Natural killer cell (primary cell): ENCODE results near the gene ITGA2. TPM values are rescaled to one million over a fixed set of nuclear protein-coding genes. Genes with fewer than 3 reads are reported as not detected.

Source experiments
- ATAC-seq, 3 donors: fragments of 150-1000 bp in 2 of 3; fragments of 200-7000 bp in 1 of 3; cut with Tn5 transposase; 1 replicate in 1 of 3; 2 replicates in 2 of 3; pipeline ENCODE4 v1.10.0; 2021; ENCODE audit warnings: mild to moderate bottlenecking in 2 of 3, moderate library complexity in 2 of 3
- DNase-seq, 2 donors: peaks; one replicate each; pipeline versions ENCODE4 v3.0.0 to v3.0.0-alpha.2; 2013 to 2021; ENCODE audit warnings: mixed read lengths in 1 of 2
- H3K27ac ChIP-seq: one replicate; pipeline ENCODE4 v1.5.1; 2013; ENCODE audit warnings: mild to moderate bottlenecking, low read length
- H3K27me3 ChIP-seq: one replicate; pipeline ENCODE4 v1.6.1; 2013; ENCODE audit warnings: low read length; ENCODE audit not compliant: control insufficient read depth, insufficient read depth
- H3K36me3 ChIP-seq: one replicate; pipeline ENCODE4 v1.6.1; 2013; ENCODE audit warnings: low read length; ENCODE audit not compliant: control insufficient read depth, insufficient read depth
- H3K4me1 ChIP-seq: one replicate; pipeline ENCODE4 v1.6.1; 2013; ENCODE audit warnings: low read length; ENCODE audit not compliant: control insufficient read depth, insufficient read depth
- H3K4me3 ChIP-seq: one replicate; pipeline ENCODE4 v1.5.1; 2013; ENCODE audit warnings: low read length
- H3K9me3 ChIP-seq: one replicate; pipeline ENCODE4 v1.6.1; 2013; ENCODE audit warnings: low read length; ENCODE audit not compliant: control insufficient read depth, insufficient read depth
- H3K27ac Mint-ChIP-seq, 2 donors: one replicate each; pipeline ENCODE4 v1.8.0; 2022; ENCODE audit warnings: mild to moderate bottlenecking in 2 of 2, mixed read lengths in 2 of 2, moderate library complexity in 1 of 2
- H3K27me3 Mint-ChIP-seq, 2 donors: one replicate each; pipeline ENCODE4 v1.8.0; 2022; ENCODE audit warnings: low read depth in 2 of 2, mixed read lengths in 2 of 2
- H3K36me3 Mint-ChIP-seq: one replicate; pipeline ENCODE4 v1.8.0; 2022; ENCODE audit warnings: mixed read lengths
- H3K4me1 Mint-ChIP-seq, 2 donors: one replicate each; pipeline ENCODE4 v1.8.0; 2022; ENCODE audit warnings: mixed read lengths in 2 of 2
- H3K4me3 Mint-ChIP-seq: one replicate; pipeline ENCODE4 v1.8.0; 2022; ENCODE audit warnings: mild to moderate bottlenecking, moderate library complexity, mixed read lengths
- H3K9me3 Mint-ChIP-seq, 2 donors: one replicate each; pipeline ENCODE4 v1.8.0; 2022; ENCODE audit warnings: mixed read lengths in 2 of 2
- WGBS: methylation state at CpG from one replicate; pipeline ENCODE4 v1.1.7; 2013; ENCODE audit warnings: missing lambda C conversion rate; ENCODE audit not compliant: insufficient coverage; 5-methylcytosine and 5-hydroxymethylcytosine counted together
- intact Hi-C: fragments of 100-400 bp; cut with micrococcal nuclease; formaldehyde crosslinking; loops from one replicate; pipeline ENCODE4 v1.14.2; 2022
- total RNA-seq, 4 donors: library from RNA; stranded (reverse); fragments of 120-200 nt in 1 of 4; gene quantifications; one replicate each; pipeline versions ENCODE4 v1.2.3 to v1.2.4, GENCODE V29; 2013 to 2022
- TF ChIP-seq, protein P1 (sequence below): fragments of 200-600 bp; IDR thresholded peaks from one replicate; pipeline ENCODE4 v1.8.0; 2022; ENCODE audit warnings: antibody characterized with exemption

Gene ITGA2
- total RNA-seq, 3 donors from 2014 or later (not counting 1 experiment from before 2014, with no cell fraction given) = 0.11 to 0.26 (median 0.20) TPM

DNA sequence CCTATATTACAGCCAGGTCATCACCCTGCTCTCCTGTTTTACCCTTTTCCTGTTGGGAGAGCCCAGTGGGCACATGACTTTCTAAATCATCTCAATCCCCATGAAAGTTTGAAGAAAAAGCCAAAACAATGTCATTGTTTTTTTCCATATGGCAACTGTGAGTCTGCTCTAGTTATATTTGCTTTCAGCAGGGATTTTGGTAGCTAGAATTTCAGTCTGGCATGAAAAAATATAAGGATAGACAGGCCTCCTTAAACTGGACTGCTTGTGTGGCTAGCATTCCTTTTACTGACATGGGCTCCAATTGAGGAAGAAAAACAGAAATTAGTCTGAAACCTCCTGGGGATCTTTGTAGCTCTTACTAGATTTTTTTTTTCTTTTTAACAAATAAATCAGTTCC is 94.8 kb downstream of the ITGA2 start:
- no peaks in the 10 kb centered on the region for H3K27me3 ChIP-seq
- H3K4me1 Mint-ChIP-seq = no peaks in the 10 kb centered on the region
- H3K4me1 ChIP-seq = no peaks in the 10 kb centered on the region
- no peaks in the 10 kb centered on the region for H3K9me3 ChIP-seq
- no peak for ATAC-seq
- H3K9me3 Mint-ChIP-seq = no peaks in the 10 kb centered on the region
- intact Hi-C loops = no loop called here
- H3K27ac Mint-ChIP-seq = no peak overlapping the region
- DNase-seq = no peak
- peaks cover 4 to 9% of the 10 kb centered on the region in 2 donors for H3K27me3 Mint-ChIP-seq
- no peaks in the 10 kb centered on the region for H3K36me3 ChIP-seq
- no peak overlapping the region for H3K4me3 ChIP-seq
- no peak overlapping the region for H3K27ac ChIP-seq
- TF ChIP-seq, protein P1, sequence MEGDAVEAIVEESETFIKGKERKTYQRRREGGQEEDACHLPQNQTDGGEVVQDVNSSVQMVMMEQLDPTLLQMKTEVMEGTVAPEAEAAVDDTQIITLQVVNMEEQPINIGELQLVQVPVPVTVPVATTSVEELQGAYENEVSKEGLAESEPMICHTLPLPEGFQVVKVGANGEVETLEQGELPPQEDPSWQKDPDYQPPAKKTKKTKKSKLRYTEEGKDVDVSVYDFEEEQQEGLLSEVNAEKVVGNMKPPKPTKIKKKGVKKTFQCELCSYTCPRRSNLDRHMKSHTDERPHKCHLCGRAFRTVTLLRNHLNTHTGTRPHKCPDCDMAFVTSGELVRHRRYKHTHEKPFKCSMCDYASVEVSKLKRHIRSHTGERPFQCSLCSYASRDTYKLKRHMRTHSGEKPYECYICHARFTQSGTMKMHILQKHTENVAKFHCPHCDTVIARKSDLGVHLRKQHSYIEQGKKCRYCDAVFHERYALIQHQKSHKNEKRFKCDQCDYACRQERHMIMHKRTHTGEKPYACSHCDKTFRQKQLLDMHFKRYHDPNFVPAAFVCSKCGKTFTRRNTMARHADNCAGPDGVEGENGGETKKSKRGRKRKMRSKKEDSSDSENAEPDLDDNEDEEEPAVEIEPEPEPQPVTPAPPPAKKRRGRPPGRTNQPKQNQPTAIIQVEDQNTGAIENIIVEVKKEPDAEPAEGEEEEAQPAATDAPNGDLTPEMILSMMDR = no peak
- H3K36me3 Mint-ChIP-seq = no peaks in the 10 kb centered on the region
- no peak overlapping the region for H3K4me3 Mint-ChIP-seq

DNA sequence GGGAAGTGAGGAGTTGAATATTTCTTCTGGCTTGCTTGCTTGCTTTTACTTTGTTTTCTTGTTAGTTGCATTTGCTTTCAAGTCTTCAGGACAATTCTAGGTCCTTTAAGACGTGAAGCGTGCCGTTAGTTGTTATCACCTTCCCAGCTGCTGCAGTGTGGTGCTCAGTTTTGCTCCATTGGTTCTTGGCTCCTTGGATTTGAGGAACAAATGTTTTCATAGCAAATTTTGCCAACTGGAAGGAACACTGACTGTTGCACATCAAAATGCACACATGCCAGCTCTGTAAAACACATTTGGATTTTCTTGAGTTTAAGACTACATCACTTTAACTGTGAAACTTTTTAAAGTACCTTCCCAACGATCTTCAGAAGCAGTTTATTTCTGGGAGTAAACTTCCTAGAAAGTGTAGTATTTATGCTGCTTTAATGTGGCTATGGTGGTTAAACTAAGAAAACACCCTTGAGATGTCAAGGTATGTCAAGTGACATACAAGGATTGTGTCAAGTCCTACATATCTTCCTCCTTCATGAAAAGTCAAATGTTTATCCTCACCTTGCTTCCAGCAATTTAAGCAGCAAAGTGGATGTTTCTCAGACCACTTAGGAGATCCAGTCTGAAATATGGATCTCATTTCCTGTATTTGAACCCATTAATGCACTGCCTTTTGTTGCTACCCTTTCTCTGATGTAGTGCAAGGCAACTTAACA is 95.5 kb downstream of the ITGA2 start:
- Histone ChIP-seq H3K36me3 (no peaks in the 10 kb centered on the region), H3K4me3 (no peak overlapping the region), H3K27me3 (no peaks in the 10 kb centered on the region), H3K27ac (no peak overlapping the region), H3K9me3 (no peaks in the 10 kb centered on the region), H3K4me1 (no peaks in the 10 kb centered on the region)
- no peak overlapping the region for H3K27ac Mint-ChIP-seq
- WGBS = 92% methylated on average over 3 of the region's 4 CpGs
- TF ChIP-seq, protein P1 = no peak
- peaks cover 4 to 9% of the 10 kb centered on the region in 2 donors for H3K27me3 Mint-ChIP-seq
- no peaks in the 10 kb centered on the region for H3K4me1 Mint-ChIP-seq
- no peaks in the 10 kb centered on the region for H3K36me3 Mint-ChIP-seq
- H3K4me3 Mint-ChIP-seq = no peak overlapping the region
- DNase-seq (no peak), ATAC-seq (no peak)
- H3K9me3 Mint-ChIP-seq = no peaks in the 10 kb centered on the region
- intact Hi-C loops = no loop called here

DNA sequence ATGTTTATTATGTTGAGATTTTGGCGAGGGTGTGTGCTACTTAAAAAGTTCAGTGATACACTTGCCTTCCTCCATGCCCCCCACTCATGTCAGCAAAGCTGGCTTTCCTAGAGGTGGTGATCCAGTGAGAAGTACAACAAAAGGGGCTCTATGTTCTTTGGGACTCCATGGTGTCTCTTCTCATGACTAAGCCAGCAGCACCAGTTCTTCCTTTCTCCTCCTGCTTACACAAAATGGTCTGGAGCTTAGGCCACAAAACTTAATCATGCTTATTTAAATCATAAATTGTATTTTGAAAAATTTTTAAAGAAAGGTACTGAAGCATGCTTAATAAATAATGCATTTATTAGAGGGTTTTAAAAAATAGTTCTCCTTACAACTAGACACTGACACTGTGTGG is 98.0 kb downstream of the ITGA2 start:
- WGBS = no CpG with 5 or more reads among the region's 1 CpG
- ATAC-seq (no peak), DNase-seq (no peak)
- H3K4me1 ChIP-seq = no peaks in the 10 kb centered on the region
- TF ChIP-seq, protein P1 = no peak
- no peaks in the 10 kb centered on the region for H3K36me3 ChIP-seq
- H3K27me3 ChIP-seq = no peaks in the 10 kb centered on the region
- intact Hi-C loops = no loop called here
- H3K4me3 ChIP-seq = no peak overlapping the region
- Mint-ChIP-seq H3K4me1 (no peaks in the 10 kb centered on the region), H3K36me3 (no peaks in the 10 kb centered on the region), H3K27ac (no peak overlapping the region), H3K4me3 (no peak overlapping the region), H3K9me3 (no peaks in the 10 kb centered on the region), H3K27me3 (peaks cover 4 to 9% of the 10 kb centered on the region in 2 donors)
- H3K27ac ChIP-seq = no peak overlapping the region
- no peaks in the 10 kb centered on the region for H3K9me3 ChIP-seq

DNA sequence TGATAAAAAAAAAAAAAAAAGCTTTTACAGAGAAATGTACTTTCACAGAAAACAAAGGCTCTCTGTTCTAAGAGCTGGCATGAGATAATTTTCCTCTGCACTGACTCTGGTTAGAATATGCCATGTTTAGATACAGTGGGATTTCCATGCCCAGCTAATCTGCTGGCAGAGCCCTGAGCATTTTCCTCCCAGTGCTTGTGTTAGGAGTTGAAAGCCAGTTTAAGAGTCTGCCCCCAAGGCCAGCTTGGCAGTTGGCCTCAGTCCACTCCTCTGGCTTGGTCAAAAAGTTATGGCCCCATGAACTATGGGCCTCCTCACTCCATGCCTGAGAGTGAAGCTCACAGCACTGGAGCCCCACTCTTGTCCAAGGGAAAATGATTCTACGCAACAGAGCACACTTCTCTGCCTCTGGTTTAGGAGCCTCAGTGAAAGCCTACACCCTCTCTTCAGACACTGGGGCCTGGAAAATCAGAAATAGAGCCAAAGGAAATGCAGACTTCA is 98.5 kb downstream of the ITGA2 start:
- TF ChIP-seq, protein P1 = no peak
- 94% methylated on average over 1 of the region's 1 CpG for WGBS
- H3K4me1 Mint-ChIP-seq = no peaks in the 10 kb centered on the region
- ATAC-seq = no peak
- intact Hi-C loops = no loop called here
- H3K36me3 ChIP-seq = no peaks in the 10 kb centered on the region
- peaks cover 4 to 9% of the 10 kb centered on the region in 2 donors for H3K27me3 Mint-ChIP-seq
- no peaks in the 10 kb centered on the region for H3K4me1 ChIP-seq
- H3K36me3 Mint-ChIP-seq = no peaks in the 10 kb centered on the region
- no peak for DNase-seq
- H3K27ac ChIP-seq = no peak overlapping the region
- no peaks in the 10 kb centered on the region for H3K9me3 Mint-ChIP-seq
- H3K27ac Mint-ChIP-seq = no peak overlapping the region
- no peaks in the 10 kb centered on the region for H3K27me3 ChIP-seq
- no peak overlapping the region for H3K4me3 ChIP-seq
- no peak overlapping the region for H3K4me3 Mint-ChIP-seq
- no peaks in the 10 kb centered on the region for H3K9me3 ChIP-seq
